Measurements from ENCODE around the gene SCAPER.
"Not testable (repeated sequence)": the region's sequence is repeated elsewhere in the genome, so short reads cannot be mapped to it uniquely, and the experiment has no call there.

- not testable (repeated sequence) for TF ChIP-seq CTCF, POLR2A, POLR2AphosphoS5 (IDR thresholded peaks at IDR 0.05)
Measured at GRCh38 chr15:76692546-76692945, 212.6 kb downstream of the SCAPER start.

All from breast epithelium (tissue), 3 donors.